ENCODE results near the gene ACOD1.
"Not testable (repeated sequence)": the region's sequence is repeated elsewhere in the genome, so short reads cannot be mapped to it uniquely, and the experiment has no call there.

ACOD1 gene

GRCh38 chr13:76954538-76954937 lies 6.2 kb downstream of the ACOD1 start:
- DNase-seq: no peak

- DNase-seq: no peak
These were observed 6.9 kb downstream of the ACOD1 start for GRCh38 chr13:76955193-76955592.

GRCh38 chr13:76955661-76956060 lies 7.3 kb downstream of the ACOD1 start:
- DNase-seq: no peak

GRCh38 chr13:76958841-76959432 lies 10.6 kb downstream of the ACOD1 start:
- DNase-seq: no peak

GRCh38 chr13:76959734-76960133 lies 11.4 kb downstream of the ACOD1 start:
- not testable (repeated sequence) for DNase-seq

- DNase-seq: no peak
These were observed 17.6 kb downstream of the ACOD1 start for GRCh38 chr13:76965759-76966421.

- no peak for DNase-seq
These were observed 18.7 kb downstream of the ACOD1 start for GRCh38 chr13:76967031-76967430.

- no peak for DNase-seq
These were observed 19.7 kb downstream of the ACOD1 start for GRCh38 chr13:76968041-76968440.

- DNase-seq: no peak
These were observed 21.4 kb downstream of the ACOD1 start for GRCh38 chr13:76969488-76970365.

- DNase-seq: no peak
These were observed 22.9 kb downstream of the ACOD1 start for GRCh38 chr13:76971215-76971614.

- DNase-seq: no peak
These were observed 23.8 kb downstream of the ACOD1 start for GRCh38 chr13:76971851-76972829.

- DNase-seq: no peak
These were observed 25.8 kb downstream of the ACOD1 start for GRCh38 chr13:76973920-76974617.

GRCh38 chr13:76974618-76974975 lies 26.3 kb downstream of the ACOD1 start:
- DNase-seq: no peak

- no peak for DNase-seq
These were observed 27.6 kb downstream of the ACOD1 start for GRCh38 chr13:76975863-76976262.

- DNase-seq: no peak
These were observed 28.2 kb downstream of the ACOD1 start for GRCh38 chr13:76976490-76976889.

- no peak for DNase-seq
These were observed 28.6 kb downstream of the ACOD1 start for GRCh38 chr13:76976929-76977328.

GRCh38 chr13:76980075-76980718 lies 31.9 kb downstream of the ACOD1 start:
- DNase-seq: peak; percentile 90

GRCh38 chr13:76982061-76982460 lies 33.8 kb downstream of the ACOD1 start:
- no peak for DNase-seq

- DNase-seq: no peak
These were observed 35.4 kb downstream of the ACOD1 start for GRCh38 chr13:76983676-76984075.

GRCh38 chr13:76991432-76991795 lies 43.1 kb downstream of the ACOD1 start:
- peak; percentile 69 for DNase-seq

GRCh38 chr13:76991796-76992547 lies 43.7 kb downstream of the ACOD1 start, which contains the start of gene CLN5:
TSS of gene CLN5 (plus strand) at chr13:76992081. CDS start at chr13:76992099, 18 bp downstream.
- peak; percentile 89 for DNase-seq

All from T-helper 9 cell (primary cell).